Stomach (tissue), 9 donors: ENCODE results near the gene TMSB15B. TPM values are rescaled to one million over a fixed set of nuclear protein-coding genes. Genes with fewer than 3 reads are reported as not detected.
"Not testable (repeated sequence)": the region's sequence is repeated elsewhere in the genome, so short reads cannot be mapped to it uniquely, and the experiment has no call there.

Experiments used
- DNase-seq, 2 donors: peaks; one replicate each; pipeline versions ENCODE4 v3.0.0 to v3.0.0-alpha.2; 2013 to 2019
- H3K27ac ChIP-seq, 5 donors: fragments of 200-600 bp in 4 of 5; sonication (generic) in 4 of 5; one replicate each; pipeline ENCODE4 v1.5.1; 2013 to 2019; ENCODE audit warnings: mild to moderate bottlenecking in 1 of 5, moderate library complexity in 1 of 5
- H3K27me3 ChIP-seq, 3 donors: fragments of 200-600 bp; sonication (generic); one replicate each; pipeline ENCODE4 v1.5.1; 2017 to 2019; ENCODE audit warnings: mixed run types in 1 of 3
- H3K36me3 ChIP-seq, 4 donors: fragments of 200-600 bp; sonication (generic); 1 replicate in 3 of 4; 2 replicates in 1 of 4; pipeline ENCODE4 v1.5.1; 2016 to 2019
- H3K4me1 ChIP-seq, 4 donors: fragments of 200-600 bp; sonication (generic); one replicate each; pipeline ENCODE4 v1.5.1; 2016 to 2019
- H3K4me3 ChIP-seq, 4 donors: fragments of 200-600 bp; sonication (generic) in 3 of 4; one replicate each; pipeline ENCODE4 v1.5.1; 2016 to 2019; ENCODE audit warnings: mild to moderate bottlenecking in 1 of 4
- H3K9me3 ChIP-seq, 4 donors: fragments of 200-600 bp; sonication (generic); one replicate each; pipeline ENCODE4 v1.5.1; 2016 to 2019
- CTCF ChIP-seq, 7 experiments: fragments of 450-650 bp in 4 of 7; fragments of 200-600 bp in 3 of 7; sonication (generic) in 3 of 7; IDR thresholded peaks; one replicate each; pipeline ENCODE4 v1.5.1; 2016 to 2019; ENCODE audit warnings: antibody characterized with exemption in 7 of 7, control low read depth in 2 of 7, mild to moderate bottlenecking in 1 of 7
- EP300 ChIP-seq: sonication (generic); formaldehyde crosslinking; IDR thresholded peaks from one replicate; pipeline ENCODE4 v1.6.1; 2017; ENCODE audit warnings: antibody characterized with exemption
- POLR2A ChIP-seq, 4 donors: fragments of 450-650 bp; IDR thresholded peaks; one replicate each; pipeline ENCODE4 v1.6.1; 2016; ENCODE audit warnings: antibody characterized with exemption in 4 of 4, control low read depth in 2 of 4, mild to moderate bottlenecking in 1 of 4, moderate library complexity in 1 of 4
- POLR2AphosphoS5 ChIP-seq, 3 donors: sonication (generic); formaldehyde crosslinking; IDR thresholded peaks; one replicate each; pipeline ENCODE4 v1.6.1; 2016; ENCODE audit warnings: antibody characterized with exemption in 3 of 3
- WGBS, 5 donors: extraction: QIAGEN DNeasy Blood & Tissue Kit in 3 of 5; methylation state at CpG; one replicate each; pipeline versions ENCODE4 v1.1.5 to v1.1.7; 2013 to 2018; 5-methylcytosine and 5-hydroxymethylcytosine counted together
- intact Hi-C: fragments of 100-400 bp; cut with DNase I; formaldehyde crosslinking; loops from one replicate; pipeline ENCODE4 v1.15.1; 2023; ENCODE audit warnings: low total_unique reads
- polyA plus RNA-seq, 3 donors: library from polyadenylated mRNA; stranded (reverse); fragments of 200-250 nt; gene quantifications; one replicate each; pipeline ENCODE4 v1.2.3, GENCODE V29; 2013
- total RNA-seq, 5 donors: library from RNA; depleted of rRNA; stranded (reverse); fragments of >200 nt; gene quantifications; one replicate each; pipeline versions ENCODE4 v1.1.0 to v1.2.3, GENCODE V29; 2014 to 2016
- donor health status: healthy with polysubstance abuse.
- donor health status: Bipolar disorder and iron deficiency.
- donor health status: healthy.

The TMSB15B gene
- total and polyA plus RNA-seq, 8 donors = 3.8 to 9.6 (median 5.7) TPM; not detected in 3

- H3K27me3 ChIP-seq = peaks cover 0 to 49% (median 0%) of the 10 kb centered on the region in 3 donors
Measured at GRCh38 chrX:104013158-104013557, 50.7 kb downstream of the TMSB15B start.

GRCh38 chrX:104013606-104014005 is 51.2 kb downstream of the TMSB15B start, which contains the start of gene H2BW1:
Gene H2BW1 (minus strand): TSS chrX:104013708. CDS start chrX:104013576, 132 bp downstream.
- no peaks in the 10 kb centered on the region for H3K4me1 ChIP-seq
- no peak for TF ChIP-seq CTCF (IDR thresholded peaks at IDR 0.05)
- TF ChIP-seq EP300 = no peak
- TF ChIP-seq POLR2AphosphoS5 (IDR thresholded peaks at IDR 0.05) = no peak
- TF ChIP-seq POLR2A (IDR thresholded peaks at IDR 0.05) = no peak
- intact Hi-C loops = no loop called here
- peaks cover 0 to 6% (median 0%) of the 10 kb centered on the region in 4 donors for H3K9me3 ChIP-seq
- no peak for DNase-seq
- no peak within 1 kb of the TSS for H3K4me3 ChIP-seq
- peaks cover 0 to 49% (median 0%) of the 10 kb centered on the region in 3 donors for H3K27me3 ChIP-seq
- H3K36me3 ChIP-seq = no peaks in the 10 kb centered on the region
- 89 to 99% (median 91%) methylated on average over 15 to 20 of the region's 20 CpGs for WGBS, 5 donors
- H3K27ac ChIP-seq = no peak within 1 kb of the TSS

More at GRCh38 chrX:104013158-104013557, 50.7 kb downstream of the TMSB15B start:
- DNase-seq = no peak
- peaks cover 0 to 6% (median 0%) of the 10 kb centered on the region in 4 donors for H3K9me3 ChIP-seq
- no peaks in the 10 kb centered on the region for H3K4me1 ChIP-seq
- 80 to 97% (median 93%) methylated on average over 14 to 24 of the region's 24 CpGs for WGBS, 5 donors
- TF ChIP-seq CTCF (IDR thresholded peaks at IDR 0.05) = no peak
- no peak for TF ChIP-seq EP300
- TF ChIP-seq POLR2A (IDR thresholded peaks at IDR 0.05) = no peak
- TF ChIP-seq POLR2AphosphoS5 (IDR thresholded peaks at IDR 0.05) = no peak
- no peak overlapping the region for H3K4me3 ChIP-seq
- no peaks in the 10 kb centered on the region for H3K36me3 ChIP-seq
- H3K27ac ChIP-seq = no peak overlapping the region
- intact Hi-C loops = no loop called here

GRCh38 chrX:104015576-104015975 is 53.1 kb downstream of the TMSB15B start:
- H3K4me3 ChIP-seq, H3K36me3 ChIP-seq, intact Hi-C loops, H3K27ac ChIP-seq, H3K9me3 ChIP-seq, DNase-seq, H3K4me1 ChIP-seq: not testable (repeated sequence)
- WGBS, 5 donors = 62 to 76% (median 67%) methylated on average over 8 of the region's 8 CpGs
- H3K27me3 ChIP-seq = peaks cover 0 to 50% (median 0%) of the 10 kb centered on the region in 3 donors

Other genes with a start within 250 kb of the TMSB15B start
- gene PLP1, start 185.8 kb upstream of the TMSB15B start, total RNA-seq = 10 to 100 TPM in 3 of 5 donors, 1 to 10 TPM in 2; 2.2 to 36.9 (median 10.3) TPM
- gene PLP1, start 185.8 kb upstream of the TMSB15B start, polyA plus RNA-seq = 1 to 10 TPM; 2.2 to 6.5 (median 6.0) TPM
- gene RAB9B, start 130.4 kb upstream of the TMSB15B start, total RNA-seq = 10 to 100 TPM in 1 of 5 donors, 1 to 10 TPM in 3, not detected in 1; 1.2 to 11.0 (median 4.0) TPM
- 1 to 10 TPM in 2 of 3 donors, under 1 TPM in 1; 0.76 to 2.3 (median 1.4) TPM for gene RAB9B, start 130.4 kb upstream of the TMSB15B start, polyA plus RNA-seq
- not detected for gene H2BW1, start 51.1 kb downstream of the TMSB15B start, total RNA-seq
- not detected for gene H2BW1, start 51.1 kb downstream of the TMSB15B start, polyA plus RNA-seq
- gene H2BW2, start 77.3 kb downstream of the TMSB15B start, total RNA-seq = not detected
- not detected for gene H2BW2, start 77.3 kb downstream of the TMSB15B start, polyA plus RNA-seq
- 10 to 100 TPM in 1 of 5 donors, 1 to 10 TPM in 1, not detected in 3; 1.6 to 11.7 TPM for gene TMSB15C, start 113.6 kb downstream of the TMSB15B start, total RNA-seq
- under 1 TPM; 0.33 to 0.76 (median 0.62) TPM for gene TMSB15C, start 113.6 kb downstream of the TMSB15B start, polyA plus RNA-seq
- 1 to 10 TPM in 1 of 5 donors, under 1 TPM in 1, not detected in 3; 0.92 to 2.8 TPM for gene ZCCHC18, start 149.9 kb downstream of the TMSB15B start, total RNA-seq
- gene ZCCHC18, start 149.9 kb downstream of the TMSB15B start, polyA plus RNA-seq = 1 to 10 TPM in 1 of 3 donors, under 1 TPM in 2; 0.50 to 1.3 (median 0.61) TPM
- gene SLC25A53, start 194.4 kb downstream of the TMSB15B start, total RNA-seq = 100 to 1,000 TPM in 1 of 5 donors, 10 to 100 TPM in 1, 1 to 10 TPM in 3; 2.9 to 118 (median 9.1) TPM
- gene SLC25A53, start 194.4 kb downstream of the TMSB15B start, polyA plus RNA-seq = 1 to 10 TPM; 3.3 to 8.0 (median 3.5) TPM
- gene FAM199X, start 203.8 kb downstream of the TMSB15B start, total RNA-seq = 10 to 100 TPM; 16.3 to 41.3 (median 19.7) TPM
- gene FAM199X, start 203.8 kb downstream of the TMSB15B start, polyA plus RNA-seq = 1 to 10 TPM; 4.5 to 7.2 (median 4.6) TPM